HG02981 (cell line): ENCODE results near the gene COL26A1.
A peak's percentile ranks its signal among the peaks of the same experiment; 100 is the strongest.
"Not testable (repeated sequence)": the region's sequence is repeated elsewhere in the genome, so short reads cannot be mapped to it uniquely, and the experiment has no call there.

Experiments
- ATAC-seq: cut with Tn5 transposase; IDR thresholded peaks from one replicate; pipeline ENCODE4 v1.9.1; 2021; ENCODE audit warnings: mild to moderate bottlenecking, moderate library complexity; ENCODE audit not compliant: unreplicated experiment

Gene COL26A1

GRCh38 chr7:101362334-101363195 lies at the start of gene COL26A1:
TSS of gene COL26A1 (plus strand) at chr7:101362875. CDS start at chr7:101363033, 158 bp downstream.
- no peak for ATAC-seq

GRCh38 chr7:101315336-101315735 lies 47.3 kb upstream of the COL26A1 start:
- no peak for ATAC-seq

GRCh38 chr7:101319401-101319800 lies 43.3 kb upstream of the COL26A1 start:
- no peak for ATAC-seq

- ATAC-seq, result peak; percentile 97
Measured at GRCh38 chr7:101321491-101322401, 40.9 kb upstream of the COL26A1 start, which contains the start of gene IFT22. TSS of gene IFT22 (minus strand) at chr7:101321812. CDS start at chr7:101321709, 103 bp downstream.

GRCh38 chr7:101328159-101328558 lies 34.5 kb upstream of the COL26A1 start:
- ATAC-seq, result no peak

GRCh38 chr7:101330011-101330484 lies 32.6 kb upstream of the COL26A1 start:
- ATAC-seq, result no peak

GRCh38 chr7:101332026-101332425 lies 30.6 kb upstream of the COL26A1 start:
- no peak for ATAC-seq

- ATAC-seq, result no peak
Measured at GRCh38 chr7:101333912-101334311, 28.8 kb upstream of the COL26A1 start.

GRCh38 chr7:101340379-101340778 lies 22.3 kb upstream of the COL26A1 start:
- no peak for ATAC-seq

- no peak for ATAC-seq
Measured at GRCh38 chr7:101342892-101343291, 19.8 kb upstream of the COL26A1 start.

- no peak for ATAC-seq
Measured at GRCh38 chr7:101347477-101347876, 15.2 kb upstream of the COL26A1 start.

- ATAC-seq, result not testable (repeated sequence)
Measured at GRCh38 chr7:101348456-101349067, 14.1 kb upstream of the COL26A1 start.

GRCh38 chr7:101349300-101349699 lies 13.4 kb upstream of the COL26A1 start:
- ATAC-seq, result not testable (repeated sequence)

GRCh38 chr7:101352920-101353308 lies 9.8 kb upstream of the COL26A1 start:
- ATAC-seq, result no peak

- ATAC-seq, result no peak
Measured at GRCh38 chr7:101357433-101357832, 5.2 kb upstream of the COL26A1 start.

GRCh38 chr7:101363196-101363733 lies 590 bp downstream of the COL26A1 start:
- ATAC-seq, result no peak

- no peak for ATAC-seq
Measured at GRCh38 chr7:101363734-101364374, 1.2 kb downstream of the COL26A1 start.

- ATAC-seq, result no peak
Measured at GRCh38 chr7:101365956-101366355, 3.3 kb downstream of the COL26A1 start.

GRCh38 chr7:101367676-101368075 lies 5.0 kb downstream of the COL26A1 start:
- no peak for ATAC-seq
